Nasal cavity respiratory epithelium epithelial cell of viscerocranial mucosa (primary cell): Measurements from ENCODE around the gene PTPN14. TPM values are rescaled to one million over a fixed set of nuclear protein-coding genes. Genes with fewer than 3 reads are reported as not detected.

Source experiments
- total RNA-seq: library from RNA; depleted of rRNA; stranded (reverse); fragments of >200 nt; gene quantifications from 2 replicates; pipeline ENCODE4 v1.2.3, GENCODE V29; 2014

Gene PTPN14
- total RNA-seq = 55.7 and 72.8 TPM in 2 replicates

DNA sequence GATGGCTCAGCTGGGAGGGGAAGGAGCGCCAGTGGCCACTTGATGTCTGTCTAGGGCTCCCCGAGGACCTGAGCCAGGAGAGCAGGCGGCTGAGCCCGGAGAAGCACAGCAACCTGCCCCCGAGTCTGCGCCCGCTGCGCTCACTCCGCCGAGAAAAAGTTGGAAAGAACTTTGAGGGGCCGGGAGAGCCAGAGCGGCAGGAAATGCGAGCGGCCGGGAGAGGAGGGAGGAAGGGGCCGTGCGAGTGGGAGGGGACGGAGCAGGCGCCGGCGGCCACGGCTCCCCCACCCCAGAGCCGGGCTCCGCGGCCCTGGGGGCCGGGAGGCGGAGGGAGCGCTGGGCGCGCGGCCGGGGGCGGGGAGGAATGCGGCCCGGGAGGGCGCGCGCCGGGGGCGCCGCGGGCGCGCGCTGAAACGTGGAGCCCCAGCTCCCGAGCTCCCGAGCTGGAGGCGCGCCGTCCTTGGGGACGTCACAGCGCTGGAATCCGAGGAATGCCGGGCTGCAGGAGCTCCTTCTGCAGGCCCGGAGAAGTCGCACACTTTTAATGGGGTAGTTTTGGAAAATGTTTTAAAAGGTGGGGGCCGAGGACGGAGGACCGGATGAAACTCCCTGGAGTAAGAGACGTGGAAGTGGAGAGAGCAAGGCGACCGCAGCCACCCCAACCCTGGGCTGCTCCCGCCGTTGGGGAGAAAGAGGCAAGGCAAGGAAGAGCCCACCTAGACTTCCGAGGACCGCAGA is at the start of gene PTPN14:
Gene PTPN14 (minus strand): TSS at position 167 of the 738 bp plus-strand sequence. CDS start 86,799 bp downstream, outside the sequence.

Other genes with a start within 250 kb of the PTPN14 start
- gene CENPF, start 51.6 kb upstream of the PTPN14 start, total RNA-seq = 0.85 and 1.0 TPM in 2 replicates